ENCODE measurements around the gene SLC66A2. TPM values are rescaled to one million over a fixed set of nuclear protein-coding genes. Genes with fewer than 3 reads are reported as not detected.

SLC66A2 gene
- total and polyA plus RNA-seq, 2 of the 13 experiments (the other 11 are each of a cell fraction or from before 2014, with no cell fraction given) = 33.5 to 41.9 TPM

- in situ Hi-C loops (cut with HindIII; ENCODE audit: extremely low pct_ligation_motif_present, low pct_unique_long_range_greater_than_20kb) (no loop called here), intact Hi-C loops (cut with micrococcal nuclease; ENCODE audit: unreplicated experiment) (no loop called here)
- POLR2A ChIA-PET = no interaction called here
- no peak for FAIRE-seq
- no peak for ATAC-seq
- Histone ChIP-seq H3K4me1 (ENCODE audit: insufficient read depth, low read length) (no peaks in the 10 kb centered on the region), H2AFZ (ENCODE audit: low read length) (no peak overlapping the region), H3K4me2 (ENCODE audit: low read depth, low read length) (no peak overlapping the region), H3K27ac (ENCODE audit: extremely low read length, insufficient read depth, low read length) (no peak overlapping the region), H3K79me2 (ENCODE audit: insufficient read depth, low read length) (no peaks in the 10 kb centered on the region), H3K4me3 (replicated peaks in 1 of 3; ENCODE audit: insufficient read depth in 1 of 3, low read depth in 2 of 3, low read length in 3 of 3) (no peak overlapping the region), H3K9me3 (ENCODE audit: low read length) (peaks cover 35% of the 10 kb centered on the region), H3K9ac (ENCODE audit: insufficient read depth, low read depth, low read length) (no peak overlapping the region), H4K20me1 (ENCODE audit: insufficient read depth, low read length) (peaks cover 9% of the 10 kb centered on the region; the same call in 1 of the 2 replicates), H3K27me3 (ENCODE audit: control insufficient read depth in 1 of 2, insufficient read depth in 2 of 2, low read length in 2 of 2) (no peaks in the 10 kb centered on the region), H3K36me3 (replicated peaks in 1 of 2; ENCODE audit: control insufficient read depth in 1 of 2, insufficient read depth in 2 of 2, low read length in 2 of 2) (peaks cover 0 to 3% of the 10 kb centered on the region in 2 experiments; a peak in 2 of 5 replicates)
- no TSS peak for BruUV-seq (replicated peaks)
- whole genome bisulfite sequencing (ENCODE audit: low lambda C conversion rate) = 99% methylated on average over 51 of the region's 70 CpGs
- CTCF ChIA-PET (ENCODE audit: low intra/inter-chr PET ratio, low total read pairs) = no interaction called here
- peak; percentile 8; the same call in 1 of the 2 replicates for TF ChIP-seq HOXA3 (CRISPR knock-in tag; IDR thresholded peaks at IDR 0.05)
- no peak for TF ChIP-seq MEF2D (CRISPR knock-in tag; IDR thresholded peaks at IDR 0.05)
- TF ChIP-seq, protein P1, sequence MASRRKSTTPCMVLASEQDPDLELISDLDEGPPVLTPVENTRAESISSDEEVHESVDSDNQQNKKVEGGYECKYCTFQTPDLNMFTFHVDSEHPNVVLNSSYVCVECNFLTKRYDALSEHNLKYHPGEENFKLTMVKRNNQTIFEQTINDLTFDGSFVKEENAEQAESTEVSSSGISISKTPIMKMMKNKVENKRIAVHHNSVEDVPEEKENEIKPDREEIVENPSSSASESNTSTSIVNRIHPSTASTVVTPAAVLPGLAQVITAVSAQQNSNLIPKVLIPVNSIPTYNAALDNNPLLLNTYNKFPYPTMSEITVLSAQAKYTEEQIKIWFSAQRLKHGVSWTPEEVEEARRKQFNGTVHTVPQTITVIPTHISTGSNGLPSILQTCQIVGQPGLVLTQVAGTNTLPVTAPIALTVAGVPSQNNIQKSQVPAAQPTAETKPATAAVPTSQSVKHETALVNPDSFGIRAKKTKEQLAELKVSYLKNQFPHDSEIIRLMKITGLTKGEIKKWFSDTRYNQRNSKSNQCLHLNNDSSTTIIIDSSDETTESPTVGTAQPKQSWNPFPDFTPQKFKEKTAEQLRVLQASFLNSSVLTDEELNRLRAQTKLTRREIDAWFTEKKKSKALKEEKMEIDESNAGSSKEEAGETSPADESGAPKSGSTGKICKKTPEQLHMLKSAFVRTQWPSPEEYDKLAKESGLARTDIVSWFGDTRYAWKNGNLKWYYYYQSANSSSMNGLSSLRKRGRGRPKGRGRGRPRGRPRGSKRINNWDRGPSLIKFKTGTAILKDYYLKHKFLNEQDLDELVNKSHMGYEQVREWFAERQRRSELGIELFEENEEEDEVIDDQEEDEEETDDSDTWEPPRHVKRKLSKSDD (CRISPR knock-in tag; IDR thresholded peaks at IDR 0.05; ENCODE audit: low read depth) = 0 out of 2 replicates have a peak, but pooled peaks have one; percentile 24
- TF ChIP-seq RBM22 (optimal IDR thresholded peaks at IDR 0.05; ENCODE audit: low read length) = peak; percentile 30
- peak; percentile 70; the same call in 1 of the 2 replicates for TF ChIP-seq ZC3H13 (CRISPR knock-in tag; IDR thresholded peaks at IDR 0.05)
- TF ChIP-seq, protein P2, sequence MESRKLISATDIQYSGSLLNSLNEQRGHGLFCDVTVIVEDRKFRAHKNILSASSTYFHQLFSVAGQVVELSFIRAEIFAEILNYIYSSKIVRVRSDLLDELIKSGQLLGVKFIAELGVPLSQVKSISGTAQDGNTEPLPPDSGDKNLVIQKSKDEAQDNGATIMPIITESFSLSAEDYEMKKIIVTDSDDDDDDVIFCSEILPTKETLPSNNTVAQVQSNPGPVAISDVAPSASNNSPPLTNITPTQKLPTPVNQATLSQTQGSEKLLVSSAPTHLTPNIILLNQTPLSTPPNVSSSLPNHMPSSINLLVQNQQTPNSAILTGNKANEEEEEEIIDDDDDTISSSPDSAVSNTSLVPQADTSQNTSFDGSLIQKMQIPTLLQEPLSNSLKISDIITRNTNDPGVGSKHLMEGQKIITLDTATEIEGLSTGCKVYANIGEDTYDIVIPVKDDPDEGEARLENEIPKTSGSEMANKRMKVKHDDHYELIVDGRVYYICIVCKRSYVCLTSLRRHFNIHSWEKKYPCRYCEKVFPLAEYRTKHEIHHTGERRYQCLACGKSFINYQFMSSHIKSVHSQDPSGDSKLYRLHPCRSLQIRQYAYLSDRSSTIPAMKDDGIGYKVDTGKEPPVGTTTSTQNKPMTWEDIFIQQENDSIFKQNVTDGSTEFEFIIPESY (CRISPR knock-in tag; IDR thresholded peaks at IDR 0.05) = peak; percentile 59; the same call in 1 of the 2 replicates
- TF ChIP-seq STAT6 (CRISPR knock-in tag; IDR thresholded peaks at IDR 0.05; ENCODE audit: borderline replicate concordance) = no peak
- DNase-seq (ENCODE audit: low spot score) = no peak
These were observed 52.4 kb downstream of the SLC66A2 start for GRCh38 chr18:79898952-79899608.
